Measurements from ENCODE around the gene RNF150.

DNA sequence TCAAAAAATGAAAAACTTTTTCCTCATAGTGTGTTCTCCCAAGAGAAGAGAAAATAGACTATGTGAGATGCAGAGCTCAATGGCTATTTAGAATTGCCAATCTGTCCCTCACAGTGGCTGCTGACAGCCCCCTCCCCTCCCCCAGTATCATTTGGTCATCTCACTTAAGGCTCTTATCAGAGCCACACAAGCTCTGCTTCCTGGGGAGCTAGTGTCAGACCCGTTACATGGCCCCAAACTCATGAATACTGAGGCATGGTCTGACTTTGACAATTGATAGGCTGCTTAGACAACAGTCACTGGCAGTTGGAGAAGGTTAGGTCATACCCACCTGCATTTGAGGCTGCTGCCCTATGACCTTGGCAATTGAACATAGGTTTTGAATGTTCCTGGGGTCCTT, 15.3 kb downstream of the RNF150 start:
- TF ChIP-seq GATA2 (IDR thresholded peaks at IDR 0.05; ENCODE audit: low read depth, low read length) (no peak), GATA3 (IDR thresholded peaks at IDR 0.05; ENCODE audit: low read depth, low read length) (no peak)

Data from SH-SY5Y (cell line).